Upper lobe of right lung (tissue), 1 donor: ENCODE results near the gene CACNA1B. TPM values are rescaled to one million over a fixed set of nuclear protein-coding genes. Genes with fewer than 3 reads are reported as not detected.

ENCODE experiments used
- ATAC-seq: fragments of 200-7000 bp; cut with Tn5 transposase; one replicate; pipeline ENCODE4 v1.9.1; 2020; ENCODE audit warnings: mild to moderate bottlenecking, moderate library complexity
- DNase-seq: peaks from one replicate; pipeline ENCODE4 v3.0.0-alpha.2; 2020
- H3K27ac ChIP-seq: fragments of 200-600 bp; one replicate; pipeline ENCODE4 v1.8.0; 2022
- H3K27me3 ChIP-seq: fragments of 200-600 bp; one replicate; pipeline ENCODE4 v1.8.0; 2022; ENCODE audit warnings: mild to moderate bottlenecking
- H3K36me3 ChIP-seq: fragments of 200-600 bp; one replicate; pipeline ENCODE4 v1.8.0; 2022
- H3K4me1 ChIP-seq: fragments of 200-600 bp; one replicate; pipeline ENCODE4 v1.8.0; 2022
- H3K4me3 ChIP-seq: fragments of 200-600 bp; one replicate; pipeline ENCODE4 v1.8.0; 2022; ENCODE audit warnings: mild to moderate bottlenecking
- H3K9me3 ChIP-seq: fragments of 200-600 bp; one replicate; pipeline ENCODE4 v1.8.0; 2022
- intact Hi-C: fragments of 100-400 bp; cut with DNase I; formaldehyde crosslinking; loops from one replicate; pipeline ENCODE4 v1.11.0; 2022
- total RNA-seq: library from RNA; stranded (reverse); fragmentation: NEBNext Ultra II Directional; extraction: Animal tissue kit (Norgen Biotek cat#: 25700); gene quantifications from one replicate; pipeline ENCODE4 v1.2.1, GENCODE V29; 2021
- TF ChIP-seq, protein P1 (sequence below): fragments of 200-600 bp; IDR thresholded peaks from one replicate; pipeline ENCODE4 v1.8.0; 2022; ENCODE audit warnings: antibody characterized with exemption
- donor health status: DM: no; HTN: yes; CAD: no; lungs with severe emphysema.

CACNA1B gene
- total RNA-seq, 1 donor from 2014 or later = 0.29 TPM

DNA sequence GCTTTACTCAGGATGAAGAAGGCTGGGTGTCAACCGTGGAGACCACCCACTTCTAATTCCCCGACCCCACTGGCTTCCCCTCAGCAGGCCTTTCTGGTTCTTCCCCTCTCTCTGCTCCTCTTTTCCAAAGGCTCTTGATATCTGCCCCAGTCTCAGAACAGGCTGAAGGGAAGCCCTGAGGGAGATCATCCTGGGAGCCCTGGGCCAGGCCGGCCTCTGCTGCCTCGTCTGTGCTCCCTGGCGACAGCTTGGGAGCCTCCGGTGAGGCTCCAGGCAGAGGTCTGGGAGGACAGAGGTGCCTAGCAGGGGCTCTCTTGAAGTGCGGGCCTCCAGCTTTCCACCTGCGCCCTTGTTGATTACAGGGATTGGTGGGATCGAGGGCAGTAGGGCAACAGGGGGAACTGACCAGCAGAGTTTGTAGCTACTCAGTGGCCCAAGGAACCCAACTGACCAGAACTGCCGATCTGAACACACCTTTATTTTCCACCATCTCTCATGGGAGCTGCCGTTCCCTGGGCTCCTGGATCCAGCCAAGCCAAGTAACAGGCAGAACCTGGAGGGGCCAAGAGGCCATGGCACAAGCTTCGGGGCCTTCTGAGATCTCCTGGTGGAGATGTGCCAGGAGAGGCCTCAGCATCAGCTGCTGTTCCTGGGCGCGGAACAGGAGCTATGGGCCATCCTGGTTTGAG lies 198.5 kb downstream of the CACNA1B start:
- TF ChIP-seq, protein P1, sequence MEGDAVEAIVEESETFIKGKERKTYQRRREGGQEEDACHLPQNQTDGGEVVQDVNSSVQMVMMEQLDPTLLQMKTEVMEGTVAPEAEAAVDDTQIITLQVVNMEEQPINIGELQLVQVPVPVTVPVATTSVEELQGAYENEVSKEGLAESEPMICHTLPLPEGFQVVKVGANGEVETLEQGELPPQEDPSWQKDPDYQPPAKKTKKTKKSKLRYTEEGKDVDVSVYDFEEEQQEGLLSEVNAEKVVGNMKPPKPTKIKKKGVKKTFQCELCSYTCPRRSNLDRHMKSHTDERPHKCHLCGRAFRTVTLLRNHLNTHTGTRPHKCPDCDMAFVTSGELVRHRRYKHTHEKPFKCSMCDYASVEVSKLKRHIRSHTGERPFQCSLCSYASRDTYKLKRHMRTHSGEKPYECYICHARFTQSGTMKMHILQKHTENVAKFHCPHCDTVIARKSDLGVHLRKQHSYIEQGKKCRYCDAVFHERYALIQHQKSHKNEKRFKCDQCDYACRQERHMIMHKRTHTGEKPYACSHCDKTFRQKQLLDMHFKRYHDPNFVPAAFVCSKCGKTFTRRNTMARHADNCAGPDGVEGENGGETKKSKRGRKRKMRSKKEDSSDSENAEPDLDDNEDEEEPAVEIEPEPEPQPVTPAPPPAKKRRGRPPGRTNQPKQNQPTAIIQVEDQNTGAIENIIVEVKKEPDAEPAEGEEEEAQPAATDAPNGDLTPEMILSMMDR = no peak
- ATAC-seq (no peak), DNase-seq (peak; percentile 52)
- Histone ChIP-seq H3K36me3 (no peaks in the 10 kb centered on the region), H3K27ac (no peak overlapping the region), H3K4me3 (no peak overlapping the region), H3K9me3 (no peaks in the 10 kb centered on the region), H3K4me1 (no peaks in the 10 kb centered on the region), H3K27me3 (no peaks in the 10 kb centered on the region)
- intact Hi-C loops = no loop called here

DNA sequence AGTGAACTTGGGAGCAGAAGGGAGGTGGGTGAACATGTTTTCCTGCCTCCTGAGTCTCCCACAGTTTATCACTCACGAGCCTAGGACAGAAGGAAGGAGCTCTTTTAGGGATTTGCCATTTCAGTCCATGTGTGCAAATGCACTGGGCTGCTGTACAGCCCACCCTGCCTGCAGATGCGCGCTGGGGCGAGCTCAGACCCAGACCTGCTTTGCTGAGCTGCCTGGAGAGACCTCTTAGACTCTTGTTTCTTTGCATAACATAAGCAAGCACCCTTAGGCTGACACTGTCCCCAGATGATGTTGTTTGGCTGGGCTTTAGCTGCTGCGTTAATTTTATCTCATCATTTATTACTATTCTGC lies 199.0 kb downstream of the CACNA1B start:
- H3K36me3 ChIP-seq = no peaks in the 10 kb centered on the region
- no peak for ATAC-seq
- no peak for DNase-seq
- no peaks in the 10 kb centered on the region for H3K27me3 ChIP-seq
- no peaks in the 10 kb centered on the region for H3K4me1 ChIP-seq
- no peaks in the 10 kb centered on the region for H3K9me3 ChIP-seq
- no peak overlapping the region for H3K27ac ChIP-seq
- no peak overlapping the region for H3K4me3 ChIP-seq
- TF ChIP-seq, protein P1 = no peak
- intact Hi-C loops = no loop called here

DNA sequence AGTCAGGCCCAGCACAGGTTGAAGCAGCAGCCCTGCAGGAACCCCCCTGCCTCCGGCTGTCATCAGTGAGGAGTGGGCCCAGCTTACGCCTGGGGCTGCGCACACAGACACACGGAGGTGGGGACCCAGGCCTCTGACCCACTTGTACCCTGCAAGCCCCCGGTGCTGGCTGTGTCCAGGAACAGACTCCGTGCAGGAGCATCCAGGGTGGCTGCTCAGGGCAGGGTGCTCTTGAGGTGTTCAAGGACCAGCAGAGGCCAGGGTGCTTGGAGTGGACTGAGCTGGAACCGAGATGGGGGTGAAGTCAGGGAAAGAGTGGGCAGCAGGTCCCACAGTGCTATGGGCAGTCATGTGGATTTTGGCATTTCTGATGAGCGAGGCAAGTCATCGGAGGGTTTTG lies 199.5 kb downstream of the CACNA1B start:
- H3K4me3 ChIP-seq = no peak overlapping the region
- no peaks in the 10 kb centered on the region for H3K36me3 ChIP-seq
- ATAC-seq (no peak), DNase-seq (peak; percentile 55)
- no peaks in the 10 kb centered on the region for H3K4me1 ChIP-seq
- H3K27me3 ChIP-seq = no peaks in the 10 kb centered on the region
- TF ChIP-seq, protein P1 = no peak
- H3K9me3 ChIP-seq = no peaks in the 10 kb centered on the region
- intact Hi-C loops = no loop called here
- H3K27ac ChIP-seq = no peak overlapping the region

DNA sequence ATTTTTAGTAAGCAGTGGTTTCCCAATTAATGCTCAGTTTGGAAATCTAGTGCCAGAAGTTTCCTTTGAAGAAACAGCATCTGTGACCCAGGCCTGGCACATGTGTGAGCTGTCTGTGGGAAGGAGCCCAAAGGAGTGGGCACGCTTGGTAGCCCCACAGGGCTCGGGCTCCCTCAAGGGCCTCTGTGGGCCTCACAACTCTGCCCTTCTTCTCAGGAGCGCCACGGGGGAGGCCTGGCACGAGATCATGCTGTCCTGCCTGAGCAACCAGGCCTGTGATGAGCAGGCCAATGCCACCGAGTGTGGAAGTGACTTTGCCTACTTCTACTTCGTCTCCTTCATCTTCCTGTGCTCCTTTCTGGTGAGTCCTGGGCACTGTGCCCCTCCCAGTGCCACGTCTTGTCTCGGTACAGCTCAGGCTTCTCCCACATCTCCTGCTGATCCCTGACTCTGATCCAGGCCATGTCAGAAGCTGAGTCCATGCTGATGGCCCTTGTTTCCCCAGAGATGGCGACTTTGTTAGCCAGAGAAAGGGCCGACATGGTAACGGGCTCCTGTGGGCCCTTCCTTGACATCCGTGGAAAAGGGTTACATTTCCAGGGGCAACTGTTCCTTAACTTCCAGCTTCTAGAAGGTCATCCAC lies 200.4 kb downstream of the CACNA1B start:
- intact Hi-C loops = no loop called here
- Histone ChIP-seq H3K4me1 (no peaks in the 10 kb centered on the region), H3K27ac (no peak overlapping the region), H3K4me3 (no peak overlapping the region), H3K36me3 (no peaks in the 10 kb centered on the region), H3K9me3 (no peaks in the 10 kb centered on the region), H3K27me3 (no peaks in the 10 kb centered on the region)
- peak; percentile 23 for DNase-seq
- TF ChIP-seq, protein P1 = no peak
- no peak for ATAC-seq

DNA sequence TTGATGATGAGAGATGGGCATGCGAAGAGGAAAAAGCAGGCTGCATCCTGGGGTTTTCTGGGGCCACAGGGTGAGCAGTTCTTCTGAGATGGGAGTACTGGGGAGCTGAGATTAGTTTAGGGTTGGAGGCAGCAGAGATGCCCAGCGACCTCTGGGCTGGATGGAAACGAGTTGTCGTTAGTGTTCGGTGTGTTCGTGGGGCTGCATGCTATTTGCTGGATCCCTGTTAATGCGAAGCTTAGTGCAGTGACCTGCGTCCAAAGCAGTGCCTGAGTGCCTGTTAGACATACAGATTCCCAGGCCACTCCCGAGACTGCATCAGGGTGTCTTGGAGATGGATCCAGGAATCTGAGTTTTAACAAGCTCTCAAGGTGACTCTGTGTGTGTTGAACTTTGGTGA lies 201.3 kb downstream of the CACNA1B start:
- Histone ChIP-seq H3K9me3 (no peaks in the 10 kb centered on the region), H3K4me1 (no peaks in the 10 kb centered on the region), H3K4me3 (no peak overlapping the region), H3K27ac (no peak overlapping the region), H3K27me3 (no peaks in the 10 kb centered on the region), H3K36me3 (no peaks in the 10 kb centered on the region)
- intact Hi-C loops = no loop called here
- peak; percentile 8 for DNase-seq
- TF ChIP-seq, protein P1 = no peak
- no peak for ATAC-seq
